GDM1 (cell line): ENCODE results near the gene PXDC1.

Source experiments
- DNase-seq: peaks from one replicate; lab custom pipeline; 2025; lab: John Stamatoyannopoulos, UW

The PXDC1 gene

DNA sequence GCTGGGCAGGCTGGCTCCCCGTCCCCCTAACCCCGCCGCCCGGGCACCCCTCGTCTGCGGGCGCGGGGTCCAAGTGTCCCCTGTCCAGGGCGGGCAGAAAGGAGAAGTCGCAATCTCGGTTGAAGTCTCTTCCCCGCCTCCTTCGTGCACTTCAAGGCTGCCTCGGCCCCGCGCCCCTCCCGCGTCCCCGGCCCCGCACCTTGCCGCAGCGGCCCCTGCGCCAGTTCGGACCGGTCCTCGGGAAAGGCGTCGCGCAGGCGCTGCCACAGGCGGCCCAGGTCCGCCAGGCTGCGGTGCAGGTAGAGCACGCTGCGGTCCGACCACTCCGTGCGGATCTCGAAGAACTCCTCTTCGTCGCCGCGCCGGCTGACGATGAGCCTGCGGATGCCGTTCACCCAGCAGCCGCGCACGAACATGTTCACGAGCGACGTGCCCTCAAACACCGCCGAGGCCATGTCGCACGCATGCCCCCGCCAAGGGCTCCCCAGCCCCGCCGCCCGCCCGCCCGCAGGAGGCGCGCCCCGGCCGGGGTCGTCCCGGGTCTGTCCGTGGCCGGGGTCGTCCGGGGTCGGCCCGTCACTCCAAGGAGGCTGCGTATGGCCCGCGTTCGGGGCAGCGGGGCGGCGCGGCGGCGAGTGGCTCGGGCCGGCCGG lies at the start of gene PXDC1:
TSS of gene PXDC1 (minus strand) at position 637 of the 653 bp plus-strand sequence. CDS start at position 455, 182 bp downstream.
- no peak for DNase-seq

DNA sequence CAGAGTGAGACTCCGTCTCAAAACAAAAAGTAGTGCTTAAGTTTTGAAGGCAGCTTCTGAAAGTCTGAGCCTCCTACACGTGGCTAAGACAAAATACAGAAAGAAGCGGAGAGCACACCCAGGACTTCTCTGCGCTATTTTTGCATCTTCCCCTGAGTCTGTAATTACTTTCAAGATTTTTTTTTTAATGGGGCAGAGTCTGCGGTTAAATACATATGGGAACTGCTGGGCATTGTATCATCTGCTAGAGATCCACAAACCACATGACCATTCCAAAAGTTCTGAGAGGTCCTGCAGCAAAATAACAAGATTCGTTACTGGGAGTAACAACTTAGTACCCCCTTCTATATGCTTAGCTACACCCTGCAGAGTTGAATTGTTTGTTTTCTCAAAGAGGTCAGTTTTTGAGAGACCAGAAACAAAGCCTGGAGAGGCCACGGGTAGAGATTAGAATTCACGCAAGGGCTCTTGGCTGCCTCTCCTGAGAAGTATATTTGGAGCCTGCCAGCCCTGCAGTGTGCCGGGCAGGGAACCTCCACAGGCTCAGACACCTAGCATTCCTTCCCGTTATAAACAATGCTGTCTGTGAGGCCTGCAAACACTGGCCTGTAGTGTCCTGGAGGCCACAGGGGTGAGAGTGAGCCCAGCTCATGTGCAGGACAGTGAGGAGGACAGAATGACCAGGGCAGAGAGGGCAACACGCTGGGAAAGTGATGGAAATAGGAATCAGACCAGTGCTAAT lies 49.5 kb upstream of the PXDC1 start:
- DNase-seq = no peak

DNA sequence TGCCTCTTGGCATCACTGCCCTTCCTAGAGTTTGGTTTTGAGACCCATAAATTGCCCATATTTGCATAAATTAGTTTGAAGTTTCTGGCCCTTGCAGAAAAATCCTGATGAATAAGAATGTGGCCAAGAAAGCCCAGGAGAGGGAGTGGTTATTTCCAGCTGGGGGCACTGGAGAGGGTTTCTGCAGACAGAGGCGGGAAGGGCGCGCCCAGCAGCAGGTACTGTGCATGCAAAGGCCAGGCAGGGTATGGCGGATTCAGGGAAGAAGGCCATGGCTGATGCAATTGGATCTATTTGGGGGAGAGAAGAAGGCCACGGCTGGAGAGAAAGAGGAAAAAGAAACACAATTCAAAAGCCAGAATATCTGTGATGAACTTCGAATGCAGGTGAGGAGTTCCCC lies 48.2 kb upstream of the PXDC1 start:
- DNase-seq = no peak

- DNase-seq = no peak
Measured at GRCh38 chr6:3798055-3798919, 46.8 kb upstream of the PXDC1 start.

- DNase-seq = no peak
Measured at GRCh38 chr6:3797231-3798054, 45.9 kb upstream of the PXDC1 start.

GRCh38 chr6:3796719-3797041 lies 45.2 kb upstream of the PXDC1 start:
- DNase-seq = no peak

GRCh38 chr6:3795836-3796718 lies 44.6 kb upstream of the PXDC1 start:
- DNase-seq = no peak

DNA sequence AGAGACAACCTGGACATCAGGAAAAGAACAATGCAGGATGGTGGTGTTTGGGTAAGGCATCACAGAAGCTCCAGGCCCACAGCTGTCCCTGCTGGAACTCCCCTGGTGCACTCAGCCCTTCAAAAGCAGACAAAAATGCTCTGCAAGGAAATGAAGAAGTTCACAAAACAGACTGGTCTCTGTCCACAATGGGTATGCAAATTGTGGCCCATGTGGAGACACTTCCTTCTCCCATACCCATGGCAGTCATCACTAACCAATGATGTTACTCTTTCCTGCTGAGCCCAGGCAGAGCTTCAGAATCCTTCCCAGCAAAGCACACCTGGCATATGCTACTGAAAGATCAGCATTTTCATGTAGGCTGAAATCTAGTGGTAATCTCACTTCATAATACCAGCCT lies 42.6 kb upstream of the PXDC1 start:
- no peak for DNase-seq

GRCh38 chr6:3793545-3793944 lies 42.0 kb upstream of the PXDC1 start:
- no peak for DNase-seq

DNA sequence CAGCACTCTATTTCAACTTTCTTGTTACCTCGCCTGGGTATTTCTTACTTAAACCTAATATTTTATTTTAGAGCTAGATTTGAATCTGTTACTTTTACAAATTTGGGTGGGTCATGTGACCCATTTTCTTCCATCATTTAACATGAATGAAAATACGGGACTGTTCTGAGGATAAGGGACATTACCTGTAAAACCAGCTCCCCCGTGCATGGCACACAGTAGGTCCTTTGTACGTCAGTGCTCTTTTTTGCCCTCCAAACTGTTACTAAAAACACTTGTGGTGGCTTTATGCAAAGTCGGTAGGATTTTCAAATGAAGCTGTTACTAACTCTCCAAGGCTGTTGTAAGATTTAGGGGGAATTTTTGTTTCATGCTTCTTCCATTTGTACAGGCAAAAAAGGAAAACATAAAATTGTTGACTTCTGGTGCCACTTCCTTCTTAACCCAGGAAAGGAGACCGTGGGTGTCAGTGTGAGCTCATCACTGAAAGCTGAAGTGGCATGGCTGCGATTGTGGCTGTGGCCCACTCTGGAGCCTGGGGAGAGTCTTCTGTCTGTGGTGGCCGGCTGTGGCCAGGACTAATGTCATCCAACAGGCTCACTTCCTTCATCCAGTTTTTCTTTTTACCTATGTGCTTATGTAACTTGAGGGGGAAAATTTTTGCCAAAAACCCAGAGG lies 40.2 kb upstream of the PXDC1 start:
- DNase-seq = no peak

DNA sequence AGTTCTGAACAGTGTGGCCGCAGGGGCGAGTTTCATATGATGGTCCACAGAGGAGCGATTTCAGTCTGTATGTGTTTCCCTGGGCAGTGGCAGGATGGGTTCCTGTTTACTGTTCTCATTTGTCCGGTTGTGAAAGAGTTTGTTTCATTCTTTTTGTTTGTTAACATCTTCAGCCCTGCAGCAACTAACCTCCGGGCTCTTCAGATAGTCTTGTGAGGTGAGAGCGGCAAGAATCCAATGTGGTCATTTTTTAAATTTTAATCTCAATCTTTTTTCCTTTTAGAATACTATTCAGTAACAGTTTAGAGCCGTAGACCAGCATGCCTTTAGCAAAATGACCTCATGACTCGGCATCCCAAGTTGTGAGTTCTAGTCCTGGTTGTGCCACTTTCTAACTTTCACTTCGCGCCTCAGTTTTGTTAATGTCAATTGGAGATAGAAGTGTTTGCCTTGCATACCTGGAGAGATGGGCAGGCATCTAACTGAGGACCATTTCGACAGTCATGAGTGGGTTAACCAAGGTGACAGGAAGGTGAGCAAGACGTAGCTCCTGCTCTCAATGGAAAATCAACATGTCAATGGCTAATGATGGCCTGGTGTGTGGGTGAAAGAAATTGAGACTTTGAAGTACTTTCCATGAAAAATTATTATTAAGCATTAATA lies 38.5 kb upstream of the PXDC1 start:
- DNase-seq = no peak

GRCh38 chr6:3789018-3789895 lies 37.7 kb upstream of the PXDC1 start:
- no peak for DNase-seq

GRCh38 chr6:3788408-3789017 lies 37.0 kb upstream of the PXDC1 start:
- DNase-seq = no peak

DNA sequence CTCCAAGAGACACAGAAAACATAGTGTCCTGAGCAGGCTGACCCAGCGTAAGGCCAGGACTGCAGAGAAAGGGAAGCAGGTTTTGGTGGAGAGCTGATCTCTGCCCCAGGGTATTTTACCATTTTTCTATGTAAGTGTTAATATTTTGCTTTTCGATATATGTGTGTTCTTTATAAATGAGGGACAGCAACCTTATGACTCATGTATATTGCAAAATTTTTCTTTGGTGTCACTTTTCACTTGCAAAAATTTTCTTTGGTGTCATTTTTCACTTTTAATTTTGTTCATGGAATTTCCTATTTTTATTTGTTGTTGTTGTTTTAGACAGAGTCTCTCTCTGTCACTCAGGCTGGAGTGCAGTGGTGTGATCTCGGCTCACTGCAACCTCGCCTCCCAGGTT lies 34.6 kb upstream of the PXDC1 start:
- no peak for DNase-seq

DNA sequence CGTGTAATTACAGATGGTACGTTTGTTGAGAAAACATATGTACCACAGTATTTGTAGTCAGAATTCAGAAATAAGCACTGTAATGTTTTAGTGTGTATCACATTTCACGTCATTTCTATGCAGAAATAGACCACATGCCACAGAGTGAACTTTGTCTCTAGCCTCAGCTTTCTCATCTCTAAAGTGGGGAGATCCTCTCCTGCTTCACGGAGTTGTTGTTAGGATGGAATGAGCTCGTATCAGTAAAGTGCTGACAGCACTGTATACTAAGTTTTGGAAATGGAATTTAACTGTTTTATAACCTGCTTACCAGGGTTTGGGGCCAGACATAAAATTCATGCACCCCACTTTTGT lies 34.2 kb upstream of the PXDC1 start:
- no peak for DNase-seq

DNA sequence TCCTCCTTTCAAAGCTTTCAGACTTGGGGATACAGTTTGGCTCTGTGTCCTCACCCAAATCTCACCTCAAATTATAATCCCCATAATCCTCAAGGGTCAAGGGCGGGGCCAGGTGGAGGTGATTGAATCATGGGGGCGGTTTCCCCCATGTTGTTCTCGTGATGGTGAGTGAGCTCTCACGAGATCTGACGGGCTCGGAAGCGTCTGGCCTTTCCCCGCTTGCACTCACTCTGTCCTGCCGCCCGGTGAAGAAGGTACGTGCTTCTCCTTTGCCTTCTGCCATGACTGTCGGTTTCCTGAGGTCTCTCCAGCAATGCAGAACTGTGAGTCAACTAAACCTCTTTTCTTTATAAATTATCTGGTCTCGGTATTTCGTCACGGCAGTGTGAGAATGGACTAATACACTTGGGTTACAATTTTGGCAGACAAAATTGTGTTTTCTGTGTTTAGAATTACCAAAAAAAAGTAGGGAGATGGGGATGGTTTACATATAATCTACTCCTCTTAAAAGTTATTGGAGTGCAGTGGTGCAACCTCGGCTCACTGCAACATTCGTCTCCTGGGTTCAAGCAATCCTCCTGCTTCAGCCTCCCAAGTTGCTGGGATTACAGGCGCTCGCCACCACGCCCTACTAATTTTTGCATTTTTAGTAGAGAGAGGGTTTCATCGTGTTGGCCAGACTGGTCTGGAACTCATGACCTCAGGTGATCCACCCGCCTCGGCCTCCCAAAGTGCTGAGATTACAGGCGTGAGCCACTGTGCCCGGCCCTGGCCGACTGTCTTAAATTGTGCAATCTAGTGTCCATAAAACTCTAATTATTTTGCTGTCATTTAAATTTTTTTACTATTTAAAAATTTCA lies 33.6 kb upstream of the PXDC1 start:
- DNase-seq = no peak

GRCh38 chr6:3784423-3784822 lies 32.9 kb upstream of the PXDC1 start:
- no peak for DNase-seq
